Measurements from ENCODE around the gene AKR7A2.

- TF ChIP-seq CTCF (IDR thresholded peaks at IDR 0.05): no peak
- TF ChIP-seq POLR2A (IDR thresholded peaks at IDR 0.05): no peak
These were observed 38.6 kb upstream of the AKR7A2 start for GRCh38 chr1:19350566-19350965.
